Measurements from ENCODE around the gene MGME1.

The MGME1 gene

DNA sequence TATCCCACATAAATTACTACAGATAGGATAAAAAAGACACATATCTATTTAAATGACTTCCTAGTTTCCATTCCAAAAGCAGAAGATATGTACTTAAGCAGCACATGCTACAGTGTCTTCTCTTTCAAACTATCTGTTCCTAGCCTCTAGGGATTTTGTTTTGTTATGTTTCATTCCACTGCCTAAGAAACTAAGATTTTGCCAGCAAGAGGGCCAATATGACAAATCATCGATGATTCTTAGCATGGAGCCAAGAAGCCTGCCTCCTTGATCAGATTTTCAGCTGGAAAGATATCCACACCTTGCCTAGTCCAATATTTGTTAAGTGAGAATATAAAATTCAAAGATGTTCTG lies 7.3 kb upstream of the MGME1 start:
- no peak for DNase-seq

DNA sequence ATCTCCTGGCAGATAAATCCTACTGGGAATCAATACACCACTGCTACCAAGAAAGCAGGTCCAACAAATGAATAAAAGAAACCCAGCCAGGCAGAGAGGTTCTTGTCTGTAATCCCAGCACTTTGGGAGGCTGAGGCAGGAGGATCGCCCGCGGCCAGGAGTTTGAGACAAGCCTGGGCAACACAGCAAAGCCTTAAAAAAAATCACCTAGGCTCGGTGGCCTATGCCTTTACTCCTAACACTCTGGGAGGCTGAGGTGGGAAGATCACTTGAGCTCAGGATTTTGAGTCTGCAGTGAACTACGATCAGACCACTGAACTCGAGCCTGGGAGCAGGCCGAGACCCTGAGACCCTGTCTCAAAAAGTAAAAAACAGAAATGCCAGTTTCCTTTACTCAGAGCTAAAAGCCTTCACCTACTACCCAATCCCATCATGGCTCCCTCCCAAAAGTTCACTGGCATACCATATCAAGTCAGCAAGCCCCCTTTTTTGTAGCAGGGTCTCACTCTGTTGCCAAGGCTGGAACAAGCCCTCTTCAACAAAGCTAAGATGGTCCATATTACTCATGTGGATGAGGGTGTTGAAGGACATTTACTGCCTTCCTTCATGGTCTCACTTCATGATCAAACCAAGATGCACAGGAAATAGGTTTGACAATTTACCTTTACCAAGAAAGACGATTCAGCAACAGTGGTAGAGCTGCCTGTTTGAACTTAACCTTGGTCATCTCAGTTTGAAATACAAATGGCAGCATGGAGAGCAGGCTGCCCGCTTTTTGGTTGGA lies 5.5 kb upstream of the MGME1 start:
- no peak for DNase-seq

DNA sequence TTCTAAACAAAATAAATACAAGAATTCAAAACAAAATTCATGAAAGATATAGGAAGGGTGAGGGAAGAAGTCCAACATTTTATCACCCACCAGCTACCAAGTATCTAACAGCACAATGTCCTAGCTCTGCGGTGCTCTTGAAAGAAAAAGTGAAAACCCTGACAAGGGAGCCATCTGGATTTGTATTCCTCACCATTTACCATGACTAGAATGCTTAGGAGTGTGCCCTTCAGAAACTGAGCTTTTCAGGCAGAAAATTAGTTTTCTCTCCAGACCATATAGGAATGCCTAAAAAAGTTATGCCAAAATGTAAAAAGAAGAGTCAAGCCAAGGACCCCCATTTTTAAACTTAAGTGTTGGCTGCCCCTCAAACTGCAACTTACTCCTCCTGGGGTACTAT lies 4.7 kb upstream of the MGME1 start:
- no peak for DNase-seq

DNA sequence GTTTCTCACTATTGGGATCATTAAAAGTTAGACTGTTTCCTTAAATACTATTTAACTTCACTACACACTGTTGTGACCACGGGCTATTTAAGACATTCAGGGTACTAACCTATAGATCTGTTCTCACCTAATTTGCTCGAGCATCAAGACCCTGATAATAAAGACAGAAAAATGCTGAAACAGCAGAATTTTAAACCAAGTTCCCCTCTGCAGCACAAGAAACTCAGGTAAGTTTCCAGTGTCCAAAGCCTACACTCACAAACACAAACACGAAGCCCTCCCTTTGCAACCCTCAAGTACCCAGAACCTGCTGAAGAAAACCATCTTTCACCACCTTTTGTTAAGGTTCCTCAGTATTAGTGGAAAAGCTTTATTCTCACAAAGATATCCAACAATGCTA lies 4.2 kb upstream of the MGME1 start:
- DNase-seq: no peak

DNA sequence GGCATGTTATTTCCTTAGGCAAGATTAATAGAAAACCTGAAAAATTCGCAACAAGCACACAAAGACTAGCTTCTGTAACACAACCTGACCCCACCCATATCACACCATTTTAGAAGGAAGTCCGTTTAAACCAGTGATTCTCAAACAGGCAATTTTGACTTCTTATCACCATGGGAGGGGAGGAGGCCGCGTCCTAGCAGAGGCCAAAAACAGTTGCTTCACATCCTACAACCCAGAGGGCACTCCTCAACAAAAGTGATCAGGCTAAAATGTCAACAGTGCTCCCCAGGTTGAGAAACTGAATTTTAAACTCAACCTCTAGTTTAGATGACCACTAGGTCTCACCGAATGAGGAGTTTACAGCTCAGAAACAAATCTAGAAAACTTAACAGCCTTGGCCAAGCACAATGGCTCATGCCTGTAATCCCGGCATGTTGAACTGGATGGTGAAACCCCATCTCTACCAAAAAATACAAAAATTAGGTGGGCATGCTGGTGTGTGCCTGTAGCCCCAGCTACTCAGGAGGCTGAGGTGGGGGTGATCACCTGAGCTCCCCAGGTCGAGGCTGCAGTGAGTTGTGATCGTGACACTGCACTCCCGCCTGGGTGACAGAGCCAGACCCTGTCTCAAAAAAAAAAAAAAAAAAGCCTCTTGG lies 3.6 kb upstream of the MGME1 start:
- peak; percentile 20 for DNase-seq

DNA sequence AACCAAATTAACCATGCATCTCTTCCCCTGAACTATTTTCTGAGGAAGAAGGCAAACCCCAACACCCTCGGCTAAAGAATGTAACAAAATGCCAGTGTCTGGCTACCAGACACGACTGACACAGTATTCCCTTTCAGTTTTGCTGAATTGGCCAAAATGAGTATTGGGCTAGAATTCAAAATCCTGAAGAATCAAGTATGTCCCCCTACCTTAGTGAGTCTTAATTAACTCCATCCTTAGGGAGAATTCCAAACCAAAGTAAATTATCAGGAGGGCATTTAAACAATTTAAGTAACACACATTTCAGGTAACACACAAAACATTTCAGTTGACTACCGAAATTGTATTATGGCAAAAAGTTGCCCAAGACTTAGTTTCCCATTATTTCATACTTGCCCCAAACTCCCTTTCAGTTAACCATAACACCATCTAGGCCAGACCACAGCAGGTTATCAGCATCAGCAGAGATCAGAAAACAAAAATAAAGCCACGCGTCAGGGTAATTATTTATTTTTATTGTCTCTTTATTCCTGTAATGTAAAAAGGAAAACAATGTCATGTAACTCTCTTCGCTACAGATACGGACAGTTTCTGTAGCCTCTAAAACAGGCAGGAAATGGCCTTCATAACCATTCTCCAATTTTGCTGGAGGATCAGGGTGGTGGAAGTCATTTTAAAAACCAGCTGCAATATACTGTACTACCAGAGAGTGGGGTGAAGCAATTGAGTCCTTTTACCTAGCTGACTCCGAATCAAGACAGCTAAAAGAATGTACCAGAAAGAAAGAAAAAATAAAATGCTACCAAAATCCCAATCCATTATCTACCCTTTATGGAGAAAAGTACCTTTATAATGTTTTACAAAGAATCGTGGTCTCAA lies 2.1 kb upstream of the MGME1 start:
- peak; percentile 43 for DNase-seq

DNA sequence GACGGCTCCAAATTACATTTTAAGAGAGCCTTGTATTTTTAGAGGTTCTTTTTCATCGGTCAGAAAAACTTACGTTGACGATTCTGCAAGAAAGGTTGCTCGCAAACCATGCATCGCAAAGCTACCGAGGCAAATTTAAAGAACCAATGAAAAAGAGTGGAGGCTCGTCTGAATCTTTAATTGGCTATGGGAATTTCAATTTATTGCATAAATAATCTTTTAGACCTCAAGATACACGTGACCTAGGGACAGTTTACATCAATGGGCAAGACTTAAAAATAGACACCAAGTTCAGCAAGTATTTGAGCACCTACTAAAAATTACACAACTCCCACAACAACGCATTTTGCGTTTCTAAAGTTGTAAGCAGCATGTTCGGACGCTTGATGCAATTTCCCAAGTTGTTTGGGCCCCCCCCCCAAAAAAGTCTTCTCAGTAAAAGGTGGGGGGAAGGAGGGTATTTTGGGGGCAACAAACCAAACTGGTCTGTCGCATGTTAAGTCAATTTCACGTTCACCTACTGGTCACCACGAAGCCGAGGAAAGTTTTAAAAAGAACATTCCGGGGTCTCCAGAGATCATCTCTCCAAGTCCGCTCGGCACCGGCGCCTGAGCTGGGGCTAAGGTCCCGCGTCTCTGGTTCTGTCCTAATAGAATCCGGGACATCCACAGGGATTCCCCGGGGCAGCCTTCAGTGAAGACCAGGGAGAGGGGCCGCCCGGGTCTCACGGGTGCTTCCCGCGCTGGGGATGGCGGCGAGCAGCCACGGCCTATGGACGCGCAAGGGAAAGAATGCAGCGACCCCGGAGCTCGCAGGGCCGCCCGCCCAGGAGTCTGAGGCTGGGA lies 1.1 kb upstream of the MGME1 start:
- no peak for DNase-seq

DNA sequence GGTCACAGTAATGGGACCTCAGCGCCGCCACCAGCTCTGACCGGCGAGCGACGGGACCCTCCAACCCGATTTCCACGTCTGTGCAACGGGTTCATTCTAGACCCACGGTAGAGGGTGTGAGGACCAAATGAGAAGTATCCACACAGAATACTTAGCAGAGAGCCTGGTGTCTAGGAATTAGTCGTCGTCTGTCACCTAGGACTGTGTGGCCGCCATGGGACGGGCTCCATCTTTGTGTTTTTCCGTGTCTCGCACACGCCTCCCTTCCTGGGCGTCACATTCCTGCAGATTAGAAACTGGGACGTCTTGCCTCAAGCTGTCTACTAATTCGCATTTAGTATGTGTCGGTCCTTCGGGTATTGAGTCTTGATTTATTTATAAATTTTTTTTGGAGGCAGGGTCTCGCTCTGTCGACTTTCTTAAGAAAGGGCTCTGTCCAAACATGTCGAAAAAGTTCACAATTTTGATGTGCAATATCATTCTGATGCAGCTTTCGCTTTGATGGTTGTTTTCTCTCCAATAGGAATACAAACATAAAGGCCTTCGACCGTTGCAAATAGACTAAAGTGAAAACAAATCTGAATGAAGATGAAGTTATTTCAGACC lies 563 bp downstream of the MGME1 start:
- DNase-seq: no peak

DNA sequence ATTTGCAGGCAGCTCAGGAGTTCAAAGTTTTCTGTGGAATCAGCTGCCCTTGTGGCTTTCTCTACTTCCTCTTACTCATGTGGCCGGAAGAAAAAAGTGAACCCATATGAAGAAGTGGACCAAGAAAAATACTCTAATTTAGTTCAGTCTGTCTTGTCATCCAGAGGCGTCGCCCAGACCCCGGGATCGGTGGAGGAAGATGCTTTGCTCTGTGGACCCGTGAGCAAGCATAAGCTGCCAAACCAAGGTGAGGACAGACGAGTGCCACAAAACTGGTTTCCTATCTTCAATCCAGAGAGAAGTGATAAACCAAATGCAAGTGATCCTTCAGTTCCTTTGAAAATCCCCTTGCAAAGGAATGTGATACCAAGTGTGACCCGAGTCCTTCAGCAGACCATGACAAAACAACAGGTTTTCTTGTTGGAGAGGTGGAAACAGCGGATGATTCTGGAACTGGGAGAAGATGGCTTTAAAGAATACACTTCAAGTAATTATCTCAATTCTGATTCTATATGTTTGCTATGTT lies 1.1 kb downstream of the MGME1 start:
- DNase-seq: peak; percentile 82

DNA sequence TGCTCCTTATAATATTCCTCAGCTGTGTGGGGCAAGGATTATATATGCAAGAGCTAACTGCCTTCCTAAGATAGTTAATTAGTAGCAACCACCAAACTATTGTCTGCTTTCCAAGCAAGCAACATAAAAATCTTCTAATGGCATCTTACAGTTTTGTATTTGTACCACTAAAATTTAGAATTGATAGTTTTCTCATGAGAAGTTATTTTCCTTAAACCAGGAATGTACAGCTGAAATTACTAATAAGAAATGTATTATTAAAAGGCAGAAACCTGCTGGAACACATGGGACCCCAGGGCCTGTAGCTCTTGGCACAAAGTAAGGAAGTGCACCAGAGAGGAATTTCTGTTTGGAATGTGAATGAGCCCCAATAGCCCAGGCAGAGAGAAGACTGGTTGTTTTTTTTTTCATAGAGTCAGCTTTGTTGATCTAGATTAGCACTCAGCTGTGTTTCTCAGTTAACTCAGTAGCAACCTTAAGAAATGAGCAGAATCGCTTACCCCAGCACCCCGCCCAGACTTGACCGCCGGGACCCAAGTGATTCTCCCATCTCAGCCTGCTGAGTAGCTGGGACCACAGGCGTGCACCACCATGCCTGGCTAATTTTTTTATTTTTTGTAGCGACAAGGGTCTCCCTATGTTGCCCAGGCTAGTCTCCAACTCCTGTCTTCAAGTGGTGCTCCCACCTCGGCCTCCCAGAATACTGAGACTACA lies 2.6 kb downstream of the MGME1 start:
- no peak for DNase-seq

DNA sequence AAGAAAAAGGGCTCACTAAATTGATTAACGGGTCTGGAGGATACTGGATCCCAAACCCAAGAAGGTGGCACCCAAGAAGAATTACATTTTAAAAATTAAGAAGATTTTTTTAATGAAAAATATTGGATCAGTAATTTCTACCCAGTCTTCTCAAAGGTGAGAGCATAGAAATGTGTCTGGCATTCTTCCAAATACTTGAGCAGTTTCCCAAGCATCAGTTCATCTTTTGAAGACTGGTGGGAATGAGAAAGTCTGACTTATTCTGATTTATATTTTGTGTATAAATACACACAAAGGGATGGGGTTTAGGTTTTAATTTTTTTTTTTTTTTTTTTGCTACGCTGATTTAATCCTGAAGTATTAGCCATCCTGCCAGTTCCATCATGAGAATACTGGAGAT lies 3.3 kb downstream of the MGME1 start:
- no peak for DNase-seq

DNA sequence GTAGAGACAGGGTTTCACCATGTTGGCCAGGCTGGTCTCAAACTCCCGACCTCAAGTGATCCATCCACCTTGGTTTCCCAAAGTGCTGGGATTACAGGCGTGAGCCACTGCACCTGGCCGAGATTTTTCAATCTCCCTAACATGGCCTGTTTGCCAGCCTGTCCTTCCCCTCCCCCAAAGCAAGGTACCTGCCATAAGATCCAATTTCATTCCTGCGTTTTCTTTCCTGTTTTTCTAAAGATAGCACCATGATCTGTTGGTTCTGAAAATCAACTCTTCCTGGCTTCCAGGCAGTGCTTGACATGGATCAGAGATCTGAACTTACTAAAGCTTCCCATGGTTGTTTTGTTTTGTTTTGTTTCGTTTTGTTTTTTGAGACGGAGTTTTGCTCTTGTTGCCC lies 7.5 kb downstream of the MGME1 start:
- DNase-seq: no peak

DNA sequence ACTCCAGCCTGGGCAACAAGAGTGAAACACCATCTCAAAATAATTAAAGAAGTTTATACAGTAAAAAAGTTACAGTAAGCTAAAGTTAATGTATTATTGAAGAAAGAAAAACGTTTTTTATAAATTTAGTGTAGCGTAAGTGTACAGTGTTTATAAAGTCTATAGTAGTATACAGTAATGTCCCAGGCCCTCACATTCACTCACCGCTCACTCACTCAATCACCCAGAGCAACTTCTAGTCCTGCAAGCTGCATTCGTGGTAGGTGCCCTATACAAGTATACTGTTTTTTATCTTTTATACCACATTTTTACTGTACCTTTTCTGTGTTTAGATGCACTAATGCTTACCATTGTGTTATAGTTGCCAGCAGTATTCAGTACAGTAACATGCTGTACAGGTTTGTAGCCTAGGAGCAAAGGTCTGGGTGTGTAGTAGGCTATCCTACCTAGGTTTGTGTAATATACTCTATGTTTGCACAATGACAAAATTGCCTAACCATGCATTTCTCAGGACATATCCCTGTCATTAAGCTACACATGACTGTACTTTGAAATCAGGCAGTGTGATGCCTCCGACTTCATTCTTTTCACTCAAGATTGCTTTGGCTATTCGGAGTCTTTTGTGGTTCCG lies 16.7 kb downstream of the MGME1 start:
- no peak for DNase-seq

DNA sequence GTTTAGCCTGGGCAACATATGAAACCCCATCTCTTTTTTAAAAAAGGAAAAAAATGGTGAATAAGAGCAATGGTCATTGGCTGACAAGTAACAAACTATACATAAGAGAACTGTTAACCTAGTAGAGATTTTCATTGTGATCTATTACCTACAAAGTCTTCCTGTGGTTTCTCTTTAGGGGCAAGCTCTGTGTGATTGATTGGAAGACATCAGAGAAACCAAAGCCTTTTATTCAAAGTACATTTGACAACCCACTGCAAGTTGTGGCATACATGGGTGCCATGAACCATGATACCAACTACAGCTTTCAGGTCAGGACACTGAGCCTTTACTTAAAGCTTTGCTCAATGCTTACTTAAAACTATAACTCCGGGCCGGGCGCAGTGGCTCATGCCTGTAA lies 19.2 kb downstream of the MGME1 start:
- DNase-seq: no peak

DNA sequence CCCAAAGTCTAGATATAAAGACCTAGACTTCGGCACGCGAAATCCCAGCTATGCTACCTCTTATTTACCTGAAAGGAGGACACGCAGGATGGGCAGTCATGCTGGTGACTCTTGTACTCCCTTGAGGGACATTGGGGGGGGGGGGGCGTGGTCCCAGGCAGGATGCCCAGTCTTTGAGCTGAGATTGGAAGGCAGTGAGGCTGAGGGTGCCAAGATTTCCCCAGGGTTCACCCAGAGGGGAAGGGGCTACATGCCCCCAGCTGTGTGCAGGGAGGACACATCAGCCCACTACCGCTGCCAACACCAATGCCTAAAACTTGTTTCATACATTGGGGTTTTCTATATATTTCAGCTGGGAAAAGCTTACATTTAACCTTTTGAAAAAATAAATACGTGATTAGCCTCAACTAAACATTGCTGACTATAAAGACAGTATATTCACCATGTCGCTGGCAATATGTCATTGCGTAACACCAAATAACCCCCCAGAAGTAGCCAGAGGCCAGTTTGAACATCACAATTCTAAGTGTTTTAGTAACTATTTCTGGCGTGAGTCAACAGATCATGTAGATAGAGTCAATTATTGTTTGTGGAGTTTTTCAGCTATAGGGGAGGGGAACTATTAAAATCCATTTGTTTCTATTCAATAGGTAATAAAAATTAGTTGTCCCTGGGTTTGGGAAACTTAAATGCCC lies 21.6 kb downstream of the MGME1 start:
- DNase-seq: no peak

DNA sequence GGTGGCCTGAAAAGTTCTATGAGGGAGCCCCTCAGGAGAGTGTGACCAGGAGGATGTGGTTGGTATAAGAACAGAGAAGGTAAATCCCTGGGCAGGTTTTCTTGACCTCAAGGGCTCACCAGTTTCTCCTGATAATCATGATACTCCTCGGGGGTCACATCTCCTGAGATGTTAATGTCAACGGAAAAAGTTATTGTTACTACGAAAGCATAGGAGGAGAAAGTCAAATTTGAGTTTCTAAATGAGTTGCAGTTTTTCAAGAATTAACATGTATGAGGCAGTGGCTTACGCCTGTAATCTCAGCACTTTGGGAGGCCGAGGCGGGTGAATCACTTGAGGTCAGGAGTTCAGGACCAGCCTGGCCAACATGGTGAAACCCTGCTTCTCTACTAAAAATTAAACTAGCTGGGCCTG lies 23.4 kb downstream of the MGME1 start:
- DNase-seq: no peak

DNA sequence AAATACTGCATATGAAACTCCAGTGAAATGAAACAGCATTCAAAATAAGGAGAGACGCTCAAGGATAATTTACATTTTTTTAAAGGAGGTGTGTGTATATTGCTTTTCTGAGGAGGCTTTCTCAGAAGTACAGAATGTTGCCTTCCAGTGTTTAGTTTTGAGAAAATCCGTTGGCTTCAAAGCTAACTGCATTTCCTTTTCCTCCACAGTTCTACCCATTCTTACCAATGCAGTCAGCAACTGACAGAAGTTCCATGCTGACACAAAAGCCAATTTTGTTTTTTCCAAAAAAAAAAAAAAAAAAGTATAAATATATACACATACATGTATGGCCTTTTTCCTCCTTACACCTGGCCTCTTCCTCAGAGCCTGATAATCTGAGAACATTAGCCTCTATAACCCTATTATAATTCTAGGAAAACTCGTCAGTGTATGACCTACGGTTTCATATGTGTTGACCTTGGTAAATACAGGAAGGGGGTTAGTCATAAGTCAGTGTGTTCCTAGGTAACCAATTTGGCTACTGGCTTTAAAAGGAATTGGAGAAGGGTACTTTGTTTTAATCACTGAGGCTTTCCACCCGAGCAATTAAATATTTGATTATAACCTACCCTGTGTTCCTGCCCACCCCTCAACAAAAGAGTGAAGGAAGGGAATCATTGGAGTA lies 24.2 kb downstream of the MGME1 start:
- DNase-seq: no peak

DNA sequence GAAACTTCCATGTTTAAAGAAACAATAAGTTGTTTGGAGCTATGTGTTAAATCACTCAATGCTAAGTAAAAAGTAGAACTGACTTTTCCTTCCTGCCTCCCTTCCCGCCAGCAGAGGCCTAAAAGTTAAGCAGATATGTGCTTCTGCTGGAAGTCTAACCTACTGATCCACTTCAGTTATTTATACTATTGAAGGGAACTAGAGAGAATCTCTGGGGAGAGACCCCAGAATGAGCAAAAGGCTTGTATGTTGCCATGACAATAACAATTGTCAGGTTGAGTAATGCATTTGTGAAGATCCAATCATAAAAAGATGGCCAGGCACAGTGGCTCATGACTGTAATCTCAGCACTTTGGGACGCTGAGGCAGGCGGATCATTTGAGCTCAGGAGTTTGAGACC lies 24.7 kb downstream of the MGME1 start:
- DNase-seq: no peak

DNA sequence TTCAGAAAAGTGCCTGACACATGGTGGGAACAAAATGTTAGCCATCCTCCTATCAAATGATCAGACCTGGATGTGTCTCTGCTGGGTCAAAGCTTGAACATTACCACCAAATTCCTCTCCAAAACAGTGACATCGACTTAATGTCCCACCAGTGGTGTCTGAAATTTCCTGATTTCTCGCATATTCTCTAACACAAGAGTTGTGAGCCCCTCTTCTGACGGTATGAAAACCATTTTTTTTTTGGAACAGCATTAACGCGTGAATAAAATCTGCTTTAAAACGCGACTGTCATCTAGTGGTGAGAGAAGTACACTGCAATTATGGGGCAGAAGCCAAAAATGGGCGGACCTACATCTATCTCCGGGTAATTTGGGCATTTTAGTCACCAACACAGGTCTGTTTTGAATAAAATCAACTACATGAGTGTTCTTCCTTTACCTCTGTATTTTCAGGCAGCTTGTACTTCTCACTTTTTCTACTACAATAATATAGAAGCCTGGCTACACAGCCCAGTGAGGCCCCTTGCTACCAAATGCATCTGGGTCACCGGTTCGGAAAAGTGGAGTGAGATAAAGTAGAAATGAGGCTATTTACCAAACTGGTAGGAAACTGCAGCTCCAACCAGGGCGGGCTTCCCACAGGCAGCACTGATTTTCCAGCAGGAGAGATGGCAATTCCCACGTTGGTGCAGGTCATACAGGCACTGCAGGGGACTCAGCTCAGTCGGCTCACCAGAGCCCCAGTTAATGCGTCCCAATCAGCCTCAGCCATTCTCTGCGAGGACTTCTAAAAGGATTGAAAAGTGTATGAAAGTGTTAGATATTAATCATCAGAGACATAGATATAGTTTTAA lies 27.4 kb downstream of the MGME1 start:
- DNase-seq: no peak

All from GF-D8 (cell line).